ENCODE measurements around the gene NDUFB7. TPM values are rescaled to one million over a fixed set of nuclear protein-coding genes. Genes with fewer than 3 reads are reported as not detected.
A peak's percentile ranks its signal among the peaks of the same experiment; 100 is the strongest.

The NDUFB7 gene
- total RNA-seq, 1 donor from 2014 or later, result 117 TPM

- peaks cover 28% of the 10 kb centered on the region for H3K4me1 Mint-ChIP-seq
These were observed 13.3 kb downstream of the NDUFB7 start for GRCh38 chr19:14558370-14559066.

GRCh38 chr19:14556662-14557188, 15.1 kb downstream of the NDUFB7 start:
- Mint-ChIP-seq H3K36me3 (peaks cover 1% of the 10 kb centered on the region), H3K4me3 (peak overlapping the region; percentile 36), H3K9me3 (no peaks in the 10 kb centered on the region), H3K4me1 (peaks cover 27% of the 10 kb centered on the region), H3K27me3 (ENCODE audit: low read depth) (no peaks in the 10 kb centered on the region), H3K27ac (peak overlapping the region; percentile 25)
- DNase-seq (ENCODE audit: low spot score in 2 of 2, unreplicated experiment in 2 of 2), result peak; percentile 52 to 74
- TF ChIP-seq CTCF (IDR thresholded peaks at IDR 0.05; ENCODE audit: unreplicated experiment), result peak; percentile 90

More at GRCh38 chr19:14558370-14559066, 13.3 kb downstream of the NDUFB7 start:
- Mint-ChIP-seq H3K4me3 (no peak overlapping the region), H3K9me3 (no peaks in the 10 kb centered on the region), H3K36me3 (peaks cover 1% of the 10 kb centered on the region), H3K27ac (peak overlapping the region; percentile 25), H3K27me3 (ENCODE audit: low read depth) (no peaks in the 10 kb centered on the region)
- DNase-seq (ENCODE audit: low spot score in 2 of 2, unreplicated experiment in 2 of 2), result no peak
- TF ChIP-seq CTCF (IDR thresholded peaks at IDR 0.05; ENCODE audit: unreplicated experiment), result no peak

GRCh38 chr19:14555918-14556661, 15.8 kb downstream of the NDUFB7 start:
- TF ChIP-seq CTCF (IDR thresholded peaks at IDR 0.05; ENCODE audit: unreplicated experiment), result no peak
- no peak overlapping the region for H3K4me3 Mint-ChIP-seq
- no peak for DNase-seq (ENCODE audit: low spot score in 2 of 2, unreplicated experiment in 2 of 2)
- H3K4me1 Mint-ChIP-seq, result peaks cover 31% of the 10 kb centered on the region
- peak overlapping the region; percentile 59 for H3K27ac Mint-ChIP-seq
- no peaks in the 10 kb centered on the region for H3K27me3 Mint-ChIP-seq (ENCODE audit: low read depth)
- H3K36me3 Mint-ChIP-seq, result peaks cover 1% of the 10 kb centered on the region
- no peaks in the 10 kb centered on the region for H3K9me3 Mint-ChIP-seq

- Mint-ChIP-seq H3K4me1 (peaks cover 40% of the 10 kb centered on the region), H3K9me3 (no peaks in the 10 kb centered on the region), H3K36me3 (peaks cover 5% of the 10 kb centered on the region), H3K4me3 (no peak overlapping the region), H3K27me3 (ENCODE audit: low read depth) (no peaks in the 10 kb centered on the region), H3K27ac (peak overlapping the region; percentile 80)
- no peak for DNase-seq (ENCODE audit: low spot score in 2 of 2, unreplicated experiment in 2 of 2)
- no peak for TF ChIP-seq CTCF (IDR thresholded peaks at IDR 0.05; ENCODE audit: unreplicated experiment)
These were observed 17.5 kb downstream of the NDUFB7 start for GRCh38 chr19:14554382-14554812.

- no peaks in the 10 kb centered on the region for H3K27me3 Mint-ChIP-seq (ENCODE audit: low read depth)
- peak overlapping the region; percentile 80 for H3K27ac Mint-ChIP-seq
- TF ChIP-seq CTCF (IDR thresholded peaks at IDR 0.05; ENCODE audit: unreplicated experiment), result no peak
- DNase-seq (ENCODE audit: low spot score in 2 of 2, unreplicated experiment in 2 of 2), result no peak
- peaks cover 5% of the 10 kb centered on the region for H3K36me3 Mint-ChIP-seq
- peaks cover 36% of the 10 kb centered on the region for H3K4me1 Mint-ChIP-seq
- no peaks in the 10 kb centered on the region for H3K9me3 Mint-ChIP-seq
- no peak overlapping the region for H3K4me3 Mint-ChIP-seq
These were observed 18.0 kb downstream of the NDUFB7 start for GRCh38 chr19:14553939-14554243.

All from mesothelial cell of epicardium (in vitro differentiated cells).